AG04449 (cell line): ENCODE data around the gene ENOX1.
"Not testable (repeated sequence)": the region's sequence is repeated elsewhere in the genome, so short reads cannot be mapped to it uniquely, and the experiment has no call there.

Experiments used
- CTCF ChIA-PET: fragments of 350-600 bp; formaldehyde crosslinking; extraction: SDS; loops from one replicate; lab custom pipeline; 2021; ENCODE audit warnings: antibody characterized with exemption; lab: Yijun Ruan, JAX
- POLR2A ChIA-PET: fragments of 400-600, 350-600 bp; formaldehyde crosslinking; extraction: SDS; loops from one replicate; lab custom pipeline; 2020; ENCODE audit warnings: antibody characterized with exemption, inconsistent platforms; lab: Yijun Ruan, JAX
- DNase-seq: peaks from one replicate; pipeline ENCODE4 v3.0.0-alpha.2; 2010; ENCODE audit warnings: low read depth, low spot score
- H3K4me3 ChIP-seq: 2 replicates; pipeline ENCODE4 v1.5.1; 2011; ENCODE audit warnings: low read depth, mild to moderate bottlenecking, control low read depth, low read length
- CTCF ChIP-seq: IDR thresholded peaks from one replicate; pipeline ENCODE4 v1.5.1; 2011; ENCODE audit warnings: mild to moderate bottlenecking, moderate library complexity, low read length, control low read depth, inconsistent platforms; ENCODE audit not compliant: insufficient read depth; ENCODE audit errors: missing control alignments

Gene ENOX1

GRCh38 chr13:43171489-43171888 is 615.3 kb downstream of the ENOX1 start:
- TF ChIP-seq CTCF: no peak
- POLR2A ChIA-PET: no interaction called here
- no peak overlapping the region for H3K4me3 ChIP-seq
- CTCF ChIA-PET: no interaction called here
- no peak for DNase-seq

- H3K4me3 ChIP-seq: no peak overlapping the region
- no peak for TF ChIP-seq CTCF
- POLR2A ChIA-PET: no interaction called here
- DNase-seq: no peak
- CTCF ChIA-PET: interaction anchor here (0.8 kb wide), 1 partner anchor 9 kb away, joined by 3 read pairs; no protein-coding TSS in a partner anchor
Observed at GRCh38 chr13:43170506-43170905, 616.3 kb downstream of the ENOX1 start.

DNA sequence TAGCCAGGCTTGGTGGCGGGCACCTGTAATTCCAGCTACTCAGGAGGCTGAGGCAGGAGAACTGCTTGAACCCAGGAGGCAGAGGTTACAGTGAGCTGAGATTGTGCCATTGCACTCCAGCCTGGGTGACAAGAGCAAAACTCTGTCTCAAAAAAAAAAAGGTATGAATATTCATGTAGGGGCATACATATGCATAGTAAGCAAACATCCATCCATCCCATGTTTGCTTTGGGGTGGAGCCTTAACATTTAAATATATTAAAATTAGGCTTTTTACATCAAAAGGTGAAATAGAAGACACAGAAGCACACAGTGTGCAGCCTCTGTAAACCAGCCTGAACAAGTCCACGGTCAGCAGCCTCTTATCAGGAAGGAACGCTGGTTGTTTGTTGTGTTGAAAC is 618.3 kb downstream of the ENOX1 start:
- ChIA-PET POLR2A (interaction anchor here (1.0 kb wide), 1 partner anchor 79 kb away, joined by 3 read pairs; no protein-coding TSS in a partner anchor), CTCF (interaction anchor here (1.1 kb wide), 1 partner anchor 13 kb away, joined by 3 read pairs; no protein-coding TSS in a partner anchor)
- not testable (repeated sequence) for H3K4me3 ChIP-seq, DNase-seq

DNA sequence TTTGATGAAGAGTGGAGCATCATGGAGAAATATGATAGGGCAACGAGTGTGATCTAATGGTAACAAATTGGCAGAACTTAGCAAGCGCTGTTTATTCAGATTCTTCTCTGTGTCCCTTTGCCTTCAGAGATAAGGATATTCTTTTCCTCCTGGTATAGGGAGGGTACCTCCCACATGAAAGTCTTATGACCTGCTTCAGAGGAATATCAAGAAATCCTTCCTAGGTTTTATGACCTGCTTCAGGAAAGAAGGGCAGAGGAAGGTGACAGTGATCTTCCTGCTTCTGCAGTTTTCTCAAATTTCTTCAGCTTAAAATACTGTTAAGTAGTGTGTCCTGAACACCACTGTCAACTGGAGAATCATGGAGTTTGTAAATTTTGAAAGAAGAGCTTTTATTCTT is 619.0 kb downstream of the ENOX1 start:
- DNase-seq: no peak
- no peak for TF ChIP-seq CTCF
- POLR2A ChIA-PET: interaction anchor here (1.0 kb wide), 1 partner anchor 80 kb away, joined by 3 read pairs; no protein-coding TSS in a partner anchor
- CTCF ChIA-PET: interaction anchor here (1.1 kb wide), 1 partner anchor 12 kb away, joined by 3 read pairs; no protein-coding TSS in a partner anchor
- H3K4me3 ChIP-seq: no peak overlapping the region

DNA sequence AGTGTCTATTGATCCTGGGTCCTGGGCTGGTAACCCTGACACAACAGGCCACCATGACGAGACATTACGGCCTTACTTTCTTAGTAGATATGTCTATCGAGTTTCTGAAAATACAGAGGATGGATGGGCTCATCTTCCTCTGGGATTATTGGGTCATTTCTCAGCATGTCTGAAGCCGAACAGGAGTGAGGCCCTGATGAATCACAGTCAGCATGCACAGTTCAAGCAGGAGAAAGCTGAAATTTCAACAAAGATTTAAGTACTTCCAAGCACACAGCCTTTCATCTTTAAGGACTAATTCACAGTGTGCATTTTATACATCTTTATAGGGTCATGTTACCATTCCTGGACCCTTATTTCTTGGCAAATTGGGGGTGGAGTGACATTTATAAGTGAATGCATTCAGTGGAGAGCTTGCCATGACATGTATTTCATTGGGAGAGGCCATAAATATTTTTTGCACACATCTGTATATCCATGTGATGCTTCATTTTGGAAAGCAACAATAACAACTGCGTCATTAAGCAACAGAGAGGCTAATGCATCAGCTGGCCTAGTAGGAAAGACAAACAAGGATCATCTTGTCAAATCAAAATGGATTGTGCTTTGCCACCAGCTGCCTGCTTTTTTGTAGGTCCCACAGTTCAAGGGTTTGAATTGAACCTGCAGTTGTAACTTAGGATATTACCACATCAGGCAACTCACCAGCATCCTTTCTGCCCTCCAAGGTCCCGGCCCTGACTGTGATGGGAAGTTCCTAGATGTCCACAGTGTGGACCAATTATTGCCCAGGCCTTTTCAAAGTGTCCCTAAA is 619.9 kb downstream of the ENOX1 start:
- H3K4me3 ChIP-seq: no peak overlapping the region
- ChIA-PET POLR2A (no interaction called here), CTCF (interaction anchor here (1.1 kb wide), 1 partner anchor 11 kb away, joined by 3 read pairs; no protein-coding TSS in a partner anchor)
- no peak for DNase-seq
- no peak for TF ChIP-seq CTCF
